ENCODE data around the gene THOC7. TPM values are rescaled to one million over a fixed set of nuclear protein-coding genes. Genes with fewer than 3 reads are reported as not detected.

Gene THOC7
- polyA plus RNA-seq, 1 donor from 2014 or later: 78.3 TPM

- Histone ChIP-seq H3K4me3 (ENCODE audit: low read length) (no peak overlapping the region), H2AFZ (ENCODE audit: low read depth, low read length) (no peak overlapping the region), H3K27me3 (ENCODE audit: insufficient read depth, low read depth, low read length) (no peaks in the 10 kb centered on the region), H4K20me1 (ENCODE audit: insufficient read depth) (no peaks in the 10 kb centered on the region), H3F3A (ENCODE audit: insufficient read depth, low read length, poor library complexity, severe bottlenecking) (no peaks in the 10 kb centered on the region), H3K4me2 (ENCODE audit: low read length) (no peak overlapping the region), H3K79me2 (replicated peaks; ENCODE audit: insufficient read depth, low read length) (no peaks in the 10 kb centered on the region), H3K36me3 (ENCODE audit: insufficient read depth, low read length) (no peaks in the 10 kb centered on the region), H3K9ac (ENCODE audit: low read length) (no peak overlapping the region), H3K27ac (ENCODE audit: low read length) (no peak overlapping the region), H3K9me2 (ENCODE audit: insufficient read depth, low read length) (no peaks in the 10 kb centered on the region), H3K9me3 (ENCODE audit: low read length) (no peaks in the 10 kb centered on the region)
- no peak for TF ChIP-seq CTCF (IDR thresholded peaks at IDR 0.05; ENCODE audit: poor library complexity, severe bottlenecking)
- no peak for TF ChIP-seq POLR2AphosphoS5 (IDR thresholded peaks at IDR 0.05)
- no peak for TF ChIP-seq REST (IDR thresholded peaks at IDR 0.05; ENCODE audit: borderline replicate concordance)
- no peak for TF ChIP-seq RAD21 (conservative IDR thresholded peaks at IDR 0.05)
- no peak for TF ChIP-seq TAF1 (IDR thresholded peaks at IDR 0.05; ENCODE audit: low read depth)
- TF ChIP-seq EP300 (conservative IDR thresholded peaks at IDR 0.05; ENCODE audit: poor library complexity, severe bottlenecking): no peak
Observed at GRCh38 chr3:63807961-63808565, 55.5 kb downstream of the THOC7 start.

GRCh38 chr3:63803911-63804310 lies 59.7 kb downstream of the THOC7 start:
- Histone ChIP-seq H3K36me3 (ENCODE audit: insufficient read depth, low read length) (no peaks in the 10 kb centered on the region), H4K20me1 (ENCODE audit: insufficient read depth) (no peaks in the 10 kb centered on the region), H3K9me3 (ENCODE audit: low read length) (no peaks in the 10 kb centered on the region), H3K9ac (ENCODE audit: low read length) (no peak overlapping the region), H3K4me2 (ENCODE audit: low read length) (no peak overlapping the region), H3K27ac (ENCODE audit: low read length) (no peak overlapping the region), H3F3A (ENCODE audit: insufficient read depth, low read length, poor library complexity, severe bottlenecking) (no peaks in the 10 kb centered on the region), H2AFZ (ENCODE audit: low read depth, low read length) (no peak overlapping the region), H3K4me3 (ENCODE audit: low read length) (no peak overlapping the region), H3K79me2 (replicated peaks; ENCODE audit: insufficient read depth, low read length) (no peaks in the 10 kb centered on the region), H3K27me3 (ENCODE audit: insufficient read depth, low read depth, low read length) (no peaks in the 10 kb centered on the region), H3K9me2 (ENCODE audit: insufficient read depth, low read length) (no peaks in the 10 kb centered on the region)
- TF ChIP-seq MXI1 (conservative IDR thresholded peaks at IDR 0.05; ENCODE audit: poor library complexity, severe bottlenecking): no peak
- TF ChIP-seq POLR2AphosphoS5 (IDR thresholded peaks at IDR 0.05): no peak
- no peak for TF ChIP-seq CTCF (IDR thresholded peaks at IDR 0.05; ENCODE audit: poor library complexity, severe bottlenecking)
- no peak for TF ChIP-seq SMC3 (conservative IDR thresholded peaks at IDR 0.05; ENCODE audit: poor library complexity)
- no peak for TF ChIP-seq REST (IDR thresholded peaks at IDR 0.05; ENCODE audit: borderline replicate concordance)
- no peak for TF ChIP-seq EP300 (conservative IDR thresholded peaks at IDR 0.05; ENCODE audit: poor library complexity, severe bottlenecking)
- TF ChIP-seq RAD21 (conservative IDR thresholded peaks at IDR 0.05): no peak
- TF ChIP-seq EZH2 (IDR thresholded peaks at IDR 0.05; ENCODE audit: borderline replicate concordance, insufficient read depth, low read length, poor library complexity, severe bottlenecking): no peak
- TF ChIP-seq TAF1 (IDR thresholded peaks at IDR 0.05; ENCODE audit: low read depth): no peak

Data from neural cell (in vitro differentiated cells).